H54 (cell line): ENCODE measurements around the gene VN1R4.
"Not testable (repeated sequence)": the region's sequence is repeated elsewhere in the genome, so short reads cannot be mapped to it uniquely, and the experiment has no call there.

ENCODE experiments used
- DNase-seq: peaks from one replicate; pipeline ENCODE4 v3.0.0; 2011; ENCODE audit warnings: low spot score, mixed read lengths; ENCODE audit not compliant: insufficient read length
- FAIRE-seq: peaks from 3 replicates; lab custom pipeline; 2011; peaks lifted over from hg19 to GRCh38; lab: Jason Lieb, UNC
- POLR2A ChIP-seq: IDR thresholded peaks from 2 replicates; pipeline ENCODE4 v1.6.1; 2011; ENCODE audit warnings: low read depth, mild to moderate bottlenecking, low read length

VN1R4 gene, protein sequence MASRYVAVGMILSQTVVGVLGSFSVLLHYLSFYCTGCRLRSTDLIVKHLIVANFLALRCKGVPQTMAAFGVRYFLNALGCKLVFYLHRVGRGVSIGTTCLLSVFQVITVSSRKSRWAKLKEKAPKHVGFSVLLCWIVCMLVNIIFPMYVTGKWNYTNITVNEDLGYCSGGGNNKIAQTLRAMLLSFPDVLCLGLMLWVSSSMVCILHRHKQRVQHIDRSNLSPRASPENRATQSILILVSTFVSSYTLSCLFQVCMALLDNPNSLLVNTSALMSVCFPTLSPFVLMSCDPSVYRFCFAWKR

DNA sequence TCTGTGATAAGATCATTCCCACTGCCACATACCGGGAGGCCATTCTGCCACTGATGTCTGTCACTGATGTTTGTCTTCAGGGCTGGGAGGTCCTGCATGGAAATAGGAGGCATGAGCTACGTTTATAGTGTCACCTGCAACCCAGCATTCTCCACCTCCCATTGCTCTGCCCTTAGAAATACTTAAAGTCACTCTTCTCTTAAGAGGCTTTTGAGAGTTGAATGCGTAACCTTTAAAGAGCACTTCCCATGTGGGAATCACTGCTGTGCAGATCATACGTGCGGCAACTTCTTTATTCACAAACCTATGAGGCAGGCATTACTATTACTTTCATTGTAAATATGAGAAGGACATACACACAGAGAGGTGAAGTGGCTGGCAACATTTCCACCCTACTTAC is at the start of gene VN1R4:
TSS of gene VN1R4 (minus strand) at position 101 of the 400 bp plus-strand sequence. CDS start at position 43, 58 bp downstream.
- not testable (repeated sequence) for DNase-seq, FAIRE-seq

DNA sequence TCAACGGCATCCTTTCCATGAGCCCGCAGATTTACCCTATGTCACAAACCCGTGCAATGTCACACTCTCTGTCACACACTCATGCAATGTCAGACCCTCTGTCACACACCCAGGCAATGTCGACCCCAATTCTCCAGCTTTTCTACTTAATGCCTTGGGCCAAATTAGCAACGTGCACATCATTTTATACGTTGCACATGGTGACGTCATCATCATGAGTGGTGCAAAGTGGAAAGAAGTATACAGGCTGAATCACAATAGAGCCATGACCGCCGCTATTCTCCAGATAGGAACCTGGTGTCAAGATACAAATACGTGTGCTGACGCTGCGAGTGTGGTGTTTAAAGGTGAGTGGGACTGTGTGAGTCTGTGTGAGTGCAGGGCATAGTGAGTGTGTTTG is 44.4 kb upstream of the VN1R4 start:
- FAIRE-seq: no peak
- DNase-seq: no peak
- TF ChIP-seq POLR2A: no peak

DNA sequence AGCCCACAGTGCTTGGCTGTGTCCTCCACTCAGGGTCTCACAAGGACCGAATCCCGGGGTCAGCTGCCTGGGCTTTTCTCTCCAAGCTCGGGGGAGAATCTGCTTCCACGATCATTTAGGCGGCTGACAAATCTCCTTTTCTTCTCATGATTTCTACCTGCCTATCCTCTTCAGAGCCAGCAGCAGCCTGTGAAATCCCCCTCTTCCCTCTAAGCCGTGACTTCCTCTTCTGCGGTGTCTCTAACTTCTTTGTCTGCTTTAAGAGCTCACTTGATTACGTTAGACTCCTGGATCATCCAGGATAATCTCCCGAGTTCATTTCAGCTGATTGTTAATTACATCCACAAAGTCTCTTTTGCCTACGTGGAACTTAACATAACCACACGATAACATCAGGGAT is 43.5 kb upstream of the VN1R4 start:
- TF ChIP-seq POLR2A: no peak
- FAIRE-seq (no peak), DNase-seq (no peak)

DNA sequence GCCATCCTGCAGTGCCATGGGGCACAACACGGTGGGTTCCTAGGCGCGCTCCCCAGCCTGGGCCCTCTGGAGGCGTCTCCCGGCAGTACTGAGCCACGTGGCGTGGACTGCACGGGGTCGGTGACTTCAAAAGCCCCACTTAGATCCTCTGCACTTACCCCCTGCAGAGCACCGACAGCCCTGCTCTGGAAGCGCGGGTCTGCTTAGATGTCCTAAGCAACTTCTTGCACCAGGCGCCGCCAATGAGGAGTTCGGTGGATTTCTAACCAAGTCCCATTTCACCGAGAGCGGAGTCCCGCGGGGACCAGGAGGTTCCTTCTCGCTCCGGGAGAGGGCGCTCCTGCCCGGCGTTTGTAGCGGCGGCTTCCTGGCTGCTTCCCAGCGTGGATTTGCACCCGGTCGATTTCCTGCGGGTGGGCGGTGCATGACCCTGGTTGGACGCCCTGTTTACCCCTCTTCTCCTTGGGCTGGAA is 40.9 kb upstream of the VN1R4 start:
- no peak for FAIRE-seq
- TF ChIP-seq POLR2A: no peak
- no peak for DNase-seq

DNA sequence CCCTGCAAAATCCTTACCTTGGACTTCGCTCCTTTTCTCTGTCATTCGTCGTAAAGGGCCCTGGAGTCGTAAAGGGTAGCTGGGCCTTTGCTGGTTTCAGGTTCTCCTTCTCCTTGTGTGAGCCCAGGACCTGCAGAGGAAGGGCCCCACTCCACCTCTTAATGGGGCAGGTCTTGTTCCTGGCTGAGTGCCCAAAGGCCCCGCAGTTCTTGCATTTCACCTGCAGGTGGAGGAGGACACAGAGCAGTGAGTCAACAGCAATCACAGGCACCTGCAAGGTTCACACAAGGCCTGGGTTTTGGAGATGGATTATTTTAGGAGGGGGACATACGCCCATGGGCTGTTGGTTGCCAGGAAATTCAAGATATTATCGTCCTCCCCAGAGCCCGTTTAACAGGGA is 33.8 kb upstream of the VN1R4 start:
- not testable (repeated sequence) for DNase-seq, FAIRE-seq

DNA sequence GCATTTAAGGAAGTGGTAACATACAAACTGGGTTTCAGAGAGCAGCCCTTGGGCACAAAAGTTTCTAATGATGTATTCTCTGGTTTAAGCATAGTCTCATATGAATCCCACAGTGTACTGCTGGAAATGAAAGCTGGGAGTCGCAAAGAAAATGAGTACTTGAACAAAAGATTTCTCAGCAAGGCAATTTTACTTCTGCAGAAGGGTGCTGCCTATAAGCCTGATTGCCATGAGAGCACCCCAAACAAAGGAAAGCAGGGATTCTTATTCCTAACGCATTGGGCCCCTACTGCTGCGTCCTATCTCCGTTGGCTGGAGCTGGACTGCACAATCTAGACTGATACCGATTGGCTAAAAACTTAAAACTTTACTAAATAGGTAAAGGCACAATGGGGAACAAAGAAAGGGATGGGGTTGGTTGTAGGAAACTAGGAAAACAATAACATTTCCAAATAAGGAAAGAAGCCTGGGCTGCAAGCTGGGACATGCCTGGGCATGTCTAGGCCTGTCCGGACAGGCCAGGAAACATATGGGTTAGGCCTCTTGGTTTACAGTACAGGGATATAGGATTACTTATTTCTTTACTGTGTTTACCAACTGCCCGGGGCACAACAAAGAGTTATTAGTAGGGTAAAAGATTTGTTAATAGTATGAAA is 27.4 kb upstream of the VN1R4 start:
- FAIRE-seq: no peak
- TF ChIP-seq POLR2A: no peak
- no peak for DNase-seq

DNA sequence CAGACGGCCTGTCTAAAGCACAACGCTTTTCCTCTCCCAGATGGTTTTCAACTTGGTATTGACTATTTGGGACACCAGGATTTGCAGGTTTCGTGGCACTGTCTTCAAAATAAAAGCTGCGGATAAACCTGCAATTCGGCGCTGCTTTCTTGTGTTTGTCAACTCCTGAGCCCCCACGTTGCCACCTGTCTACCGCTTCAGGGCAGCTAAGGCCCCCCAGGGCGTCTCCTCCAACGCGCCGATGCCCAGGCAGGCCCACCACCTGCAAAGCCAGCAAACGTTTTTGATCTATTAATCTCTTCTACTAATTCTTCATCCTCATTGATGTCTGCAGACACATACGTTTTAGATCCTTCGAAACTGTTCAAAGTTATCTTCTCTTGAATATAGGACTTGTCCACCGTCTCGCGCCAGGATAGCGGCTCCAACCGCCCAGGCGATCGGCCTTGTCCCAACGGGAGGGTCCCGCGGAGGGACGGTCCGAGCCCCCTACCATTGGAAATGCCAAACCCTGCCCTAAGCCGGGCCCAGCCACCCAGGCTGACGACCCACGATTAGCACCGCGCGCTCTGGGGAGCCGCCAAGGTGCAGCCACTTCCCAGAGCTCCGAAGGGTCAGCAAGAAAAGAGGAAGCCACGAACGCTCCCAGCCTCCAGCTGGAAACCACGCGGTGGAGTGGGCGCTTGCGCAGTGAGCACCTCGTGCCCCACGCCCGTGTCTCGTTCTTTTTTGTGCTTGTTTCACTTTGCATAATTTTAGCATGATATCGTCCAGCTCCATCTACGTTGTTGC is 23.4 kb upstream of the VN1R4 start:
- no peak for FAIRE-seq
- TF ChIP-seq POLR2A: no peak
- no peak for DNase-seq

DNA sequence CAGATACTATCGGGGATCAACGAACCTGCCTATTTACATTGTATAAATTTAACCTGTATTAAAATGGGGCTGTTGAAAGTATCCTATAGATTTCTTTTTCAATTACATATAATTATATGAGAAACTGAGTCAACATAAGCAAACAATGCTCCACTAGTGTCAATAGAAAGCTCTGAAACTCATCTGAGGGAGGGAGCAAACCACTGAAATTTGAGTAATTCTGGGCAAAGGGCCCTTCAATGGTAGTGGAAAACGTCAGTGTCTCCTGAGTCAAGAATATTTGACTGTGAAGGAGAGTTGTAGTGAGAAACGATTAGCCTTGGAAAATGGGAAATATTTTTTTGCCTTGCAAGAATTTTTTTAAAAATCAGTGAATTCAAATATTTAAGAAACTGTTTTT is 17.6 kb upstream of the VN1R4 start:
- no peak for FAIRE-seq
- no peak for DNase-seq
- no peak for TF ChIP-seq POLR2A

DNA sequence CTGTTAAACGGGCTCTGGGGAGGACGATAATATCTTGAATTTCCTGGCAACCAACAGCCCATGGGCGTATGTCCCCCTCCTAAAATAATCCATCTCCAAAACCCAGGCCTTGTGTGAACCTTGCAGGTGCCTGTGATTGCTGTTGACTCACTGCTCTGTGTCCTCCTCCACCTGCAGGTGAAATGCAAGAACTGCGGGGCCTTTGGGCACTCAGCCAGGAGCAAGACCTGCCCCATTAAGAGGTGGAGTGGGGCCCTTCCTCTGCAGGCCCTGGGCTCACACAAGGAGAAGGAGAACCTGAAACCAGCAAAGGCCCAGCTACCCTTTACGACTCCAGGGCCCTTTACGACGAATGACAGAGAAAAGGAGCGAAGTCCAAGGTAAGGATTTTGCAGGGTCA is 14.4 kb upstream of the VN1R4 start:
- DNase-seq, FAIRE-seq: not testable (repeated sequence)

DNA sequence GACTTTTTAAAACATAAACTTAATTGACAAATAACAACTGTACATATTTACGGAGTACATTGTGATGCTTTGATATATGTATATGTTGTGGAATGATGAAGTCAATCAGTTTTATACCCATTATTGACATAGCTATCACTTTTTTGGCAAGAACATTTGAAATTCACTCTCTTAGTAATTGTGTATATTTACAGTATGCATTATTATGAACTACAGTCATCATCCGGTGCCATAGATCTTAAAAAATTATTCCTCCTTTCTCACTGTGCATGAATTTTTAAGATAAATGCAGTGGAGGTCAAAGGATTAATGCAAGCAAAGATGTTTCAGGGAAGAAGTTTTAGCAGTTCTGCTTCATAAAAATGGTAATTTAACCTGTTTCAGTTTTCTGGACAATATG is 8.0 kb upstream of the VN1R4 start:
- TF ChIP-seq POLR2A: no peak
- FAIRE-seq: no peak
- no peak for DNase-seq

DNA sequence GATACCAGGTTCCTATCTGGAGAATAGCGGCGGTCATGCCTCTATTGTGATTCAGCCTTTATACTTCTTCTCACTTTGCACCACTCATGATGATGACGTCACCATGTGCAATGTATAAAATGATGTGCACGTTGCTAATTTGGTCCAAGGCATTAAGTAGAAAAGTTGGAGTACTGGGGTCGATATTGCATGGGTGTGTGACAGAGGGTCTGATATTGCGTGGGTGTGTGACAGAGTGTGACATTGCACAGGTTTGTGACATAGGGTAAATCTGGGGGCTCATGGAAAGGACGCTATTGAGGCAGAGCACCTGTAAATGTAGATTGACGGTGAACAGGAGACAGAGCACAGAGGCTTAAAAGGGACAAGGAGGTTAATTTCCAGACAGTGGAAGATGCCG is 4.5 kb upstream of the VN1R4 start:
- DNase-seq: no peak
- TF ChIP-seq POLR2A: no peak
- no peak for FAIRE-seq

DNA sequence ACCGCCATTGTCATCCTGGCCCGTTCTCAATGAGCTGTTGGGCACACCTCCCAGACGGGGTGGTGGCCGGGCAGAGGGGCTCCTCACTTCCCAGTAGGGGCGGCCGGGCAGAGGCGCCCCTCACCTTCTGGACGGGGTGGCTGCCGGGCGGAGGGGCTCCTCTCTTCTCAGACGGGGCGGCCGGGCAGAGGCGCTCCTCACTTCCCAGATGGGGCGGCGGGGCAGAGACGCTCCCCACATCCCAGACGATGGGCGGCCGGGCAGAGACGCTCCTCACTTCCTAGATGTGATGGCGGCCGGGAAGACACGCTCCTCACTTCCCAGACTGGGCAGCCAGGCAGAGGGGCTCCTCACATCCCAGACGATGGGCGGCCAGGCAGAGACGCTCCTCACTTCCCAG is 2.3 kb upstream of the VN1R4 start:
- not testable (repeated sequence) for FAIRE-seq, DNase-seq

DNA sequence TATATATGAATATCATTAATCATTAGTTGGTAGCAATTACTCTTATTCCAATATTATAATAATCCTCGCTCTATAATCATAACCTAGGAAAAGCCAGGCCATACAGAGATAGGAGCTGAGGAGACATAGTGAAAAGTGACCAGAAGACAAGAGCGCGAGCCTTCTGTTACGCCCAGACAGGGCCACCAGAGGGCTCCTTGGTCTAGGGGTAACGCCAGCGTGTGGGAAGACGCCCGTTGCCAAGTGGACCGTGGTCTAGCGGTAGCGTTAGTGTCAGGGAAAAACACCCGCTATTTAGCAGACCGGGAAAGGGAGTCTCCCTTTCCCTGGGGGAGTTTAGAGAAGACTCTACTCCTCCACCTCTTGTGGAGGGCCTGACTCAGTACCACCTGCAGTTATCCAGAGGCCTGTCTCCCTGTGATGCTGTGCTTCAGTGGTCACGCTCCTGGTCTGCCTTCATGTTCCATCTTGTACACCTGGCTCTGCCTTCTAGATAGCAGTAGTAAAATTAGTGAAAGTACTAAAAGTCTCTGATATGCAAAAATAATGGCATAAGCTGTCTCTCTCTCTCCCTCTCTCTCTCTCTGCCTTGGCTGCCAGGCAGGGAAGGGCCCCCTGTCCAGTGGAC is 9.7 kb downstream of the VN1R4 start, which contains the start of gene VN1R2:
TSS of gene VN1R2 (plus strand) at position 578 of the 628 bp plus-strand sequence. CDS start 84 bp downstream, outside the sequence.
- not testable (repeated sequence) for FAIRE-seq, DNase-seq
